GM18907 (cell line): Measurements from ENCODE around the gene IL1RAPL1.
A peak's percentile ranks its signal among the peaks of the same experiment; 100 is the strongest.

Experiments used
- ATAC-seq: cut with Tn5 transposase; IDR thresholded peaks from one replicate; pipeline ENCODE4 v1.9.1; 2021; ENCODE audit warnings: mild to moderate bottlenecking, moderate library complexity; ENCODE audit not compliant: unreplicated experiment

Gene IL1RAPL1

DNA sequence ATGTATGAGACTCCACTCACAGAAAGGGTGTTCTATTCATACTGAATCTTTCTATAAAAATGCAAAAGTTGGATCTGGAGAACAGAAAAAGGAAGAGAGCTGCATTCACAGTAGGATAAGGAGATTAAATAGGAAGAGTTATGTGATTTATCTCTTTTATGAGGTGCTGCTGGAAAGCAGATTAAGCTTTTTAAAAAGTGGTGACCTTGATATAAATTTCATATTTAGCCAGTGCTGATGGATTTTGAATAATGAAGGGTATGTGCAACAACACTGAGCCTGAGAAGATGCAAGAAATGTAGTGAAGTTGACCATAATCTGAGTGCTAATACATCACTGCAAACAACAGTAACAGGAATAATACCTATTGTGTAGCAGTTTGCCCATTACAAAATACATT lies 795.6 kb downstream of the IL1RAPL1 start:
- no peak for ATAC-seq

DNA sequence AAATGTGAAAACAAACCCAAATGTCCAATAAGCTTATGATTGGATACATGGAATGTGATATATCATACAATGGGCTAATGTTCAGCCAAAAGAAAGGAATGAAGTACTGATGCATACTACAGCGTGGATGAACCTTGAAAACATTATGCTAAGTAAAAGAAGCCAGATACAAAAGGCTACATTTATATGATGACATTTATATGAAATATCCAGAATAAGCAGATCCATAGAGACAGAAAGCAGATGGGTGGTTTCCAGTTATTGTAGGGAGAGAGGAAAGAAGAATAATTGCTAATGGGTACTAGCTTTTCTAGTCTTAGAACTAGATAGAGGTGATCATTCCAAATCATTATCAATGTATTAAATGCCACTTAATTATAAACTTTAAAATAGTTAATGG lies 801.3 kb downstream of the IL1RAPL1 start:
- no peak for ATAC-seq

DNA sequence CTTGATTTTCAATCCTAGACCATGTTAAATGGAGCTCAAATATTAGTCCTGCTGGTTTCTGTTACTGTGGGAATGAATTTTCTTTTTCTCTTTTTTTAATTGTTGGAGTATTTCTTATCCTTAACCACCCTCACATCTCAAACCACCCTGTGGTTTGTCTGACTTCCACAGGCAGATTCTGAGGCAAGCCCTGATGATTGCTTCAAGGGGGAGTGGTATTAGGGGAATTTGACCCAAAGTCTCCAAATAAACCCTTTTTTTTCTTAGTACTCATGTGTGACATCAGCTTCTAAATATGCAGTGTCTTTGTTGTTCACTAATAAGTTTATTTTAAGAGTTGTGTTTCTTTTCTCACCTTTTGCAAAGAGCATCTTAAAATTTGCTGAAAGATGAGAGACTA lies 810.3 kb downstream of the IL1RAPL1 start:
- no peak for ATAC-seq

DNA sequence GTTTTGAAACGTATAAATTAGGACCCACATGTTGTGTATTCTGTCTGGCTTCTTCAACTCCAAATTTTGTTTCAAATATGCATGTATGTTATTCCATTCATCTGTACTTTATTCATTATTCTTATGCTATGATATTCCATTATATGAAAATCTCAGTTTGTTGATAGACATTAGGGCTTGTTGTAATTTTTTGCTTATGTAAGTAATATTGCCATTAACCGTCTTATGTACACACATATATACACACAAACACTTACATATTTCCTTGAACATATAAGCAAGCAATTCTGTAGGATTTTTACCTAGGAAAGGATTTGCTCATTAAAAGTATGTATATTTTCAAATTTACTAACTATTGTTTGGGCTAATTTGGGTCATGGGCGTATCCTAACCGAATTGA lies 820.1 kb downstream of the IL1RAPL1 start:
- ATAC-seq: no peak

DNA sequence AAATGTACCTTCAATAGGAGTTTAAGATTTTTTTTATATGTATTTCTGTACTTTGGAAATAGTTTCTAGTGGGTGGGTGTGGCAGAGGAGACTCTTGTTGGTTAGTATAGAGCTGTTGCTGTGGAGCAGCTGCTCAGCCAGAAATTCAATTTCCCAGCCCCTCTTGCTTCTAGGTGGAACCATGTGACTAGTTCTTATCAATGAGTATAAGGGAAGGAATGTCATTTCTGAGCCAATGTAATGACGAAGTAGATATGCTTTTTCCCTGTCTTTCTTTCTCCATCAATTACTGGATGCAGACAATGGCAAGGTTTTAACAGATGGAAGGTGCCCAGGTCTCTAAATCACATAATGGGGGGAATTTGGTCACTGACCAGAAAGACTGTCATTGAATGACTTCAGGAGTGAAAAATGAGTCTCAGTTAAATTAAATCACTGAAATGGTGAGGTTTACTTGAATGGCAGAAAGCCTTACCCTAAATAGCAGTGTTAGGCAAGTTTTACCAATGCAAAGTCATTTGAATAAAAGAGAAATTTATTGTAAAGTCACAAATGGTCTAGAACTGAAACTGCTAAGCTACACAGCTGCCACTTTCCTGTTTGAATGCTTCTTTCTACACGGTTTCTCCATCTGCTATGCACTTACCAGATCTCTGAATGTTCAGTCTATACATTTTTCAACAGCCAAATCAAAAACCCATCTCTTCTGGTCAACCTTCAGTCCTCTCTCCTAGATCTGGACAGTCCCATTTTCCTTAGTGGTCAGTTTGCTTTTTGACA lies 832.7 kb downstream of the IL1RAPL1 start:
- ATAC-seq: peak; percentile 51

DNA sequence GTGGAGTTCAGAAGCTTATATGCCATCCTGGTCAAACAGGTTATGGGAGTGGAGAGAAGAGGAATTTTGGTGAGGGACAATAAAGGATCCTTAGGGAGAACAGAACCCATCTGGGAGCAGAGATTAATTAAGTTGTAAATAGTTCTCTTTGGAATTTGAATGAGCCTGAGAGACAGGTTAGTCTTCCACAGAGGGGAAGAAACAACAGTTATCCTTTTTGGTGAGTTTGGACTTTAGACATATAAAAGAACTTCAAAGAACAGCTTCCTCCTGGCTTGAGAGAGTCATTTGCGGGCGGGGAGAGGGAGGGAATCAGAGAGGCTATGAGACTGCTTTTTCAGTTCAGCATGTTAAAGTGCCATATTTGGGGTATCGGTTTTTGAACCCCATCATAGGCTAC lies 834.8 kb downstream of the IL1RAPL1 start:
- ATAC-seq: no peak

DNA sequence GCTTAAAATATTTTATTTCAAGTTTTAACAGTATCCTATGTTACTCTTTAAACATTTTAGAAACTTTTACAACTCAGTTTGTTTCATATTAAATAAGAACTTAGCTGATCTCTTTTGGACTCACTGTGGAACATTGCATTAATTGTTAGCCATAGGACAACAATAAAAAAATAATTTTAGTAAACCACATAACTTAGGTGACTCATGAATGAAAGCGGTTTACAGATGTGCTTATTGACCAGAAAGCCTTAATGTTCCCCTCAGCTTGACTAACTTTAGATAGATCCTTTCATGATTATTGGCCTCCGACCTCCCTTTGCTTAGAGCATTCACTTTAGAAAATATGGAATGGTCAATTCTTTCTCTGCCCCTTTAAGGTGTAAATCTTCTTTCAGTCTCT lies 844.6 kb downstream of the IL1RAPL1 start:
- ATAC-seq: no peak

DNA sequence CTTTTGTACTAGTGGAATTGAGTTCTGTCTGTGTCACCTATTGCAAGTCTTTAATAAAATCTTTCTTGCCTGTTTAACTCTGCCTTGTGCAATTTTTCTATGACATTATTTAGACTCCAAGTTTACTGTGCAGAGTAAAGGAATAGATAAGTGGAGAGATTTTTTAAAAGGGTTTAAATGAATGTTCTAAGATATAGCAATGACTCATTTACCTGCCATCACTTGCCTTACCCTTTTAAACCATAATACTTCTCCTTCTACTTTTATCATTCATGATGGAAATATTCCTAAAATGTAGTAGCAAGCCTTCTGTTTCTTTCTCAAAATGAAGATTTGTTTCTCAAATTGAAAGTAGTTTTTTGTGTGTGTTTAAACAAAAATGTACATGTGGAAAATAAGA lies 845.3 kb downstream of the IL1RAPL1 start:
- no peak for ATAC-seq

DNA sequence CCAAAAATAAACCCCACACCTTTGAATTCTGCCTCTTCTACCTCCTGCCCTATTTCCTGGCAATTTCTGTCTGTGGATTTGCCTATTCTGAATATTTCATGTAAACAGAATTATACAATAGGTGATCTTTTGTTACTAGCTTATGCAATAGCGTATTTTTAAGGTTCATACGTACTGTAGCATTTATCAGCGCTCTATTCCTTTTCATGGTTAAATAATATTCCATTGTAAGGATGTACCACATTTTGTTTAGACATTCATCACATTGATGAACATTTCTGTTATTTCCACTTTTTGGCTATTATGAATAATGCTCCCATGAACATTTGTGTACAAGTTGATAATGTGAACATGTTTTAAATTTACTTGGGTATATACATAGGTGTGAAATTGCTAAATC lies 847.7 kb downstream of the IL1RAPL1 start:
- no peak for ATAC-seq

DNA sequence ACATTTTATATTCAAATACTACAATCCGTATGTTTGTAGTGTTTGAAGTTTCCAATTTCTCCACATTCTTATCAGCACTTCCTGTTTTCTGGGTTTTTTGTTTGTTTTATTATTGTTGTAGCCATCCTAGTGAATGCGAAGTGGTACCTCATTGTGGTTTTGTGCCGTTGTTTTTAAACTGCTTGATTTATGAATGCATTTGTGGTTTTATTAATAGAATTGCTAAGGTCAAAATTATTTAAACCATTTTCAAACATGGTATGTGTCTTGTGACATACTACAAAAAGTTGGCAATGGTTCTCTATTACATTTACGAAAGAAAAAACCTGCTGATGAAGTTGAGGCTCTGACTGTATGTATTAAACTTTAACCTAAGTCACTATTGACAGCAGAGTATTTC lies 848.1 kb downstream of the IL1RAPL1 start:
- ATAC-seq: no peak

DNA sequence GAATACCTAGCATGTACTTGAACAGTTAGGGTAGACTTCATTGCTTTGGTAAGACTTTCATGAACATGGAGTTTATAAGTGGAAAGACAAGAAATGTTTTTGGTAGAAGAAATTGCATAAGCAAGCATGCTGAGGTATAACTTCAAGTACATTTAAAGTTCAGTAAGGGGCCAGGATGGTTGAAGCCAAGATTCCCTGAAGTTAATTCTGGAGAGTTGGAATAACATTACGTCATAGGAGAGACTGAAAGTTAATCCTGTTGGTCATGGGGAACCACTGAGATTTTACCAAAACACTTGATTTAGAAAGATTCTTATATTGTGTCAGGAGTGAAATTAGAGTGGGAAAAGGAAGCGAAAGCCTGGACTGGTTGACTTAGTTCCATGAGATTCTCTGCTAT lies 860.6 kb downstream of the IL1RAPL1 start:
- no peak for ATAC-seq

DNA sequence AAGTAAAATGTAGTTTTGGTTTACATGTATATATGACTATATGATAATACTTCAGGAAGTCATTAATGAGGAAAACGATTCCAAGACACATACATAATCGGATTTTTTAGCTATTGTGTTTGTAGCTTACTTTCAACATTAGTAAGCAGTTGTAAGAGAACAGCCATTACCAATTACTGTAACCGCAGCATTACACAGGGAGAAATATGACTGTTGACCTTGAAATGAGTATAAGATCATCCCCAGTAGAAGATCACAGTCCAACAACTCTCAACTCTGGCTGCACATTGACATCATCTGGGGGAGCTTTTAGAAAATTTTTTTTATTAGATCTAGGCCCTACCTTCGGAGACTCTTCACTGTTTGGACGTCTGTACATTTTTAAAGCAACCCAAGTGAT lies 866.1 kb downstream of the IL1RAPL1 start:
- no peak for ATAC-seq

DNA sequence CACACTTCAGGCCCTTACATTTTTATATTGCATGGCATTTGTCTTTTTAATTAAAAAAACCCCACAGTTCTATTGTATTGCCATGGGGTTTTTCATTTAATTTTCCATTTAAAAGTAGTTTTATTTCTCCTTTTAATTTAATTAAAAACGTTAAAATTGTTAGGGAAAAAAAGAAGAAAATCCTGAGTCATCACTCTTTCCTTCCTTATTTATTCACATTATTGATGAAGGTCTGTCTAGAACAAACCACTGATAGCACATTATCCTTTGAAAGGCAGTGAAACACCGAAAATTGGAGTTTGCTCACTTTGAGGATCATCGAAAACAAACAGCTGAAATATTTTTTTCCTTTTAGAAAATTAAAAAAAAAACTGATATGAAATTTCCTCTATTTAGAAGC lies 868.5 kb downstream of the IL1RAPL1 start:
- no peak for ATAC-seq

DNA sequence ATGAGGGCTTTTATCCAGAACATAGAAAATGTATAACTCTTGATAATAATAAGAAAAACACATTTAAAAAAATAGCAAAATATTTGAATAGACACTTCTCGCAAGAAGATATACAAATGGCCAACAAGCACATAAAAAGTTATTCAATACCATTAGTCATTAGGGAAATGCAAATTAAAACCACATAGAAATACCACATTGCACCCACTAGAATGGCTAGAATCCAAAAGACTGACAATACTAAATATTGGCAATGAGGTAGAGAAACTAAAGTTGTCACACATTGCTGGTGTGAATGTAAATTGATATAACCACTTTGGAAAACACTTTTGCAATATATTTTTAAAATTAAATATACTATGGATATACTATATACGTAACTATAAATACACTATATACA lies 873.8 kb downstream of the IL1RAPL1 start:
- no peak for ATAC-seq

DNA sequence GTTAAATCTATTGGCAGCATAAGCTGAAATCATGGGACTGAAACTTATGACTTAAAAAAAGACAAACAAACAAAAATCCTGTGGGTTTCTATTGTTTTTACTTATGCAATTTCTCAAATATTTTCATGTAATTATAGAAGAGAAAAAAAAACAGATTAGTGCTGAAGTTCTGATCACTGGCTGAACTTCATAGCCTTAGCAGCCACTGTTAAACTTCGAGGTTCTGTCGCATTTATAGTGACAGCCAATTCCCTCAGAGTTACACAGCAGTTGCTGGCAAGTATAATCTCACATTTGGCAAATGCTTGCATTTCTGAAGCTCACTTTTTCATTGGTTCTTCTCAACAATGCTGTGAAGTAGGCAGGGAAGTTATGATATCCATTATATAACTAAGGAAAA lies 879.2 kb downstream of the IL1RAPL1 start:
- ATAC-seq: no peak

DNA sequence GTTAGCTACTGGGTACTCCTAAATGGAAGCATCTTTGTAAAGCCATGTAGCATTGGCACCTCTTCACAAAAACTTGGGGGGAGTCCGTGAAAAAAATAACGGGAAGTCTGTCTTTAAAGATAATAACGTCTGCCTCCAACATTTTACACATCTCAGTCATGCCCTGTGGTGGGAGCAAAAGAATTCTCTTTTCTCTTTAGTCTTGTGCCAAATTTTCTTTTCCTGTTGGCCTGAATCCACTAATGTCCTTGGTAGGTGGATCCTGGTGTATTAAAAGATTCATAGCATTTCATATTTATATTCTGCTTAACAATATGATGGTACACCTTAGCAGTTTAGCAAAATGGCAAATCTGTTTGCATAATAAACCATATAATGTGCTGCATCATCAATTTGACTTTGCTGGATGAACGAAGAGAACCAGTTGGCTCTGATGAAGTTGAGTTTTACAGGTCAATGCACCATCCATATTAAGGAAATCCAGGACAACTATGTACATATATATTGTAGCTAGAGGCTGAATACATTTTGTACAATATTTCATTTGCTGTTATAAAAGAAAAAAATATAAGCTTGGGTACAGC lies 881.8 kb downstream of the IL1RAPL1 start:
- no peak for ATAC-seq

DNA sequence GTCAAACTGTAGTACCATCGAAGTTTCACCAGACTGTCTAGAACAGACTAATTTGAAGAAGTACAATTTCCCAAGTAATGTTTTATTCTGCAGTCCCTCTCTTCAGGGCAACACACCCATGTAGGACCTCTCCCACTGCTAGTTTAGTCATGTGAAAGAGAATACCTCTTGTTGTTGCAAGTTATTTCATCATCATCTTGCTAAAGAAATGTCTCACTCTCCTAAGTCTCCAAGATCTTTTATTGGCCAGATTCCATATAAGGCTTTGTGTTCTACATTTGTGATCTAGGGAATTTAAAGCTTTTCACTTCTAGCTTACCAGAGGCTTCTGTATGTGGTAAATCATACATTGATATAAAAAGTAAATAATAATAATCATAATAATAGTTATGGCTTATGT lies 882.8 kb downstream of the IL1RAPL1 start:
- ATAC-seq: no peak

DNA sequence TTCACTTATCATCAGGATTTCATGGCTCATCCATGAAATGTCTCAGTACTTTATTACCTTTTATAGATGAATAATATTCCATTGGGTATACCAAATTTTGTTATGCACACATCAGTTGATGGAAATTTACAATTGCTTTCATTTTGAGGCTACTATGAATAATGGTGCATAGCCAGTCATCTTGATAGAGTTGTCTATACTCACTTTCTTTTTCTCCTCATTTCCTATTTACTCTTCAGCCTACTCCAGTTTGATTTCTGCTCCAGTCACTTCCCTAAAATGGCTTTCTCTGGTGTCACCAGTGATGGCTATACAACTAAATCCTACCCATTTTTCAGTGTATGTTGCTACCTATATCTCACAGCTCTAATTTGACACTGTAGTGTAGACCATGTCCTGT lies 884.6 kb downstream of the IL1RAPL1 start:
- ATAC-seq: no peak

DNA sequence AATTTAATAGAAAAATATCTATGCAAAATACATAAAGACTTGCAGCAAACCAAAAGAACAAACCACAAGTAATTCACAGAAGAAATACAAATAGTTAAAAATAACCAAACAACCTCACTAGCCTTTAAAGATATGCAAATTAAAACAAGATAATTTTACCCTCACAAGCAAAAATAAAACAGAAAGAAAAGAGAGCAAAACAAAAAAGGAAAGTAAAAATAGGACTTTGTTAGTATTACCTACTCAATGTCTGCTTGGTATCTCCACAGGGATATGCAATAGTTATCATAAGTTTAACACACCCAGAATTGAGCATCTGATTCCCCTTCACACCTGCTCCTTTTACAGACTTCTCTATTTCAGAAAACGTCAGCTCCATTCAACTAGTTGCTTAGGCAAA lies 890.6 kb downstream of the IL1RAPL1 start:
- peak; percentile 38 for ATAC-seq

DNA sequence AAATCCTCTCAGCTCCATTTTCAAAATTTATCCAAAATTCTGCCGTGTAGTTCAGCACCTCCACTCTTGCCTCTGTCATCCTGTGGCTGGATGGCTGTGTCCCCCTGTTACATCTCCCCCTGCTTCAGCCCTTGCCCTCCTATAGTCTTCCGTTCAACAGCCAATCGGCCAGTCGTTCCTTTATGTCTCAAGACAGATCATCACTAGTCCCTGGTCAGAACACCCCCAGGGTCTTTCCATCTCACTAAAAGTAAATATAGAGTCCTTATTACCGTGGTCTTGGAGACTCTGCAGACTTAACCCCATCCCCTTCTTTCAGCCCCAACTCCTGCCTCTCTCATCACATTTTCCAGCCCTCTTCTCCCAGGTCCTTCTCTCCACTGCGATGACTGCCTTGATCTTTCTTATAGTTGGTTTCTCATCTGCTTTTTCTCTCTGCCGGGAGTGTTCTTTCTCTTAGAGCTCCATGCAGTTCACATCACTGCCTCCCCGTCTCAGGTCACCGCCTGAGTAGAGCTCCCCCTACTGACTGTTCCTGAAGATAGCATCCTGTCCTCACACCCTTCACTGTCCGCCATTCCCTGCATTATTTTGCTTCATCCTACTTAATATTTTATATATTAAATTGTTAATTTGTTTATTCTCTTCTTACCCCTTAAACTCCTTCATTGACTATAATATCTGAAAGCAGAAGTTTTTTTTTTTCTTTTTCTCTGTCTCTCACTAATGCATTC lies 891.3 kb downstream of the IL1RAPL1 start:
- ATAC-seq: peak; percentile 91

DNA sequence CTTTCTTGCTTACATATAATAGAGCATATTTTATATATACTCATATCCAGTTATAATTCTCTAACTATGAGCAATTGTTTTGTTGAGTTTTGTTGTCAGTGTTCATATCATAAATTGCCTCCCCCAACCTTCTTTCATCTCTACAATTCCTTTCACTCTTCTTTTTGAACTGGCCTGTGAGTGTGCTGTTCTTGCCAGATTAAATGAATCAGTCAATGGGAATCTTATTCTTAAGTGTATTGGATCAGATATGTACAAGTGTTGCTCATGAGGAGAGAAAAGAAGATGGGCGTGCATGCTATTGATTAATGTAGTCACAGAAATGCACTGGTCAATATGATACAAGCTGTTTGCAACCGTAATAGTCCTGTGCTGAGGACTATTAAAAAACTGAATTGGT lies 900.0 kb downstream of the IL1RAPL1 start:
- ATAC-seq: no peak

DNA sequence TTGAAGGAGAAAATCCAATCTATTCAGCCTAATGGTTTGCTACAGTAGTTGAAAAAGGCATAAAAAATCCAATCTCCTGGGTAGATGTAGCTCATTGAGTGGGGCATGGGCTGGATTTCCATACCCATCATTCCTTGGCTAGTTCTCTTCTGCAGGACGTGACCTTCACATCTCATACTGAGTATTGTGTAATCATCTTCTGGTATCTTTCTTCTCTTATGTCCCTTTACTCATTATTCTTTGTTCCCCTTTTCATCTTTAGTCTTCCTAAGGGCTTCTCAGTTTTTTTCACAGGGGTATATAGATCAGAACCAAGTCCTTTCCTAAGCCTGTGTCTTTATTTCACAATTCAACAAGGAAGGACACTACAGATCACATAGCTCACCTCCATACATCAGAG lies 900.5 kb downstream of the IL1RAPL1 start:
- ATAC-seq: peak; percentile 48
